Hepatocyte (in vitro differentiated cells): ENCODE results near the gene ZBTB38. TPM values are rescaled to one million over a fixed set of nuclear protein-coding genes. Genes with fewer than 3 reads are reported as not detected.
A peak's percentile ranks its signal among the peaks of the same experiment; 100 is the strongest.

Experiments used
- DNase-seq: peaks from one replicate; pipeline ENCODE4 v3.0.0-alpha.2; 2016; ENCODE audit warnings: low spot score
- H2AFZ ChIP-seq: fragments of 200-600 bp; sonication (generic); 2 replicates; pipeline ENCODE4 v1.6.0; 2016; ENCODE audit warnings: antibody characterized with exemption, mild to moderate bottlenecking
- H3K27ac ChIP-seq: fragments of 200-600 bp; sonication (generic); 2 replicates; pipeline ENCODE4 v1.5.1; 2016; ENCODE audit warnings: mild to moderate bottlenecking
- H3K27me3 ChIP-seq: fragments of 200-600 bp; sonication (generic); 2 replicates; pipeline ENCODE4 v1.6.1; 2016
- H3K36me3 ChIP-seq: fragments of 200-600 bp; sonication (generic); replicated peaks from 2 replicates; pipeline ENCODE4 v1.5.1; 2016; ENCODE audit warnings: low read depth; ENCODE audit not compliant: insufficient read depth
- H3K4me1 ChIP-seq: fragments of 200-600 bp; sonication (generic); 2 replicates; pipeline ENCODE4 v1.5.1; 2016; ENCODE audit warnings: mild to moderate bottlenecking, moderate library complexity; ENCODE audit not compliant: insufficient read depth
- H3K4me2 ChIP-seq: fragments of 200-600 bp; sonication (generic); 2 replicates; pipeline ENCODE4 v1.6.0; 2016
- H3K4me3 ChIP-seq: fragments of 200-600 bp; sonication (generic); 2 replicates; pipeline ENCODE4 v1.5.1; 2016; ENCODE audit warnings: mild to moderate bottlenecking
- H3K79me2 ChIP-seq: fragments of 200-600 bp; sonication (generic); 2 replicates; pipeline ENCODE4 v1.6.0; 2017; ENCODE audit warnings: mild to moderate bottlenecking
- H3K9me2 ChIP-seq: fragments of 200-600 bp; sonication (generic); replicated peaks from 2 replicates; pipeline ENCODE4 v1.6.0; 2017; ENCODE audit warnings: mild to moderate bottlenecking; ENCODE audit not compliant: insufficient read depth
- H3K9me3 ChIP-seq: fragments of 200-600 bp; sonication (generic); 2 replicates; pipeline ENCODE4 v1.5.1; 2016; ENCODE audit warnings: low read depth, mild to moderate bottlenecking
- H4K20me1 ChIP-seq: fragments of 200-600 bp; sonication (generic); 2 replicates; pipeline ENCODE4 v1.6.0; 2016; ENCODE audit warnings: mild to moderate bottlenecking; ENCODE audit not compliant: insufficient read depth, poor library complexity, severe bottlenecking
- CTCF ChIP-seq: fragments of 200-600 bp; sonication (generic); IDR thresholded peaks from 2 replicates; pipeline ENCODE4 v1.5.1; 2016; ENCODE audit warnings: antibody characterized with exemption, mild to moderate bottlenecking; ENCODE audit not compliant: poor library complexity
- EZH2 ChIP-seq: fragments of 200-600 bp; sonication (generic); IDR thresholded peaks from 2 replicates; pipeline ENCODE4 v1.6.1; 2016; ENCODE audit warnings: antibody characterized with exemption, mild to moderate bottlenecking, borderline replicate concordance
- EZH2phosphoT487 ChIP-seq: fragments of 200-600 bp; sonication (generic); IDR thresholded peaks from one replicate; pipeline ENCODE4 v1.6.1; 2018; ENCODE audit warnings: antibody characterized with exemption, mild to moderate bottlenecking, low read depth, moderate library complexity; ENCODE audit not compliant: unreplicated experiment, severe bottlenecking
- WGBS: methylation state at CpG from one replicate; pipeline ENCODE4 v1.1.6; 2016; ENCODE audit warnings: low lambda C conversion rate; ENCODE audit errors: missing lambda C conversion rate; 5-methylcytosine and 5-hydroxymethylcytosine counted together
- polyA plus RNA-seq: library from polyadenylated mRNA; unstranded; fragments of >200 nt; fragmentation: Nextera tagmentation; extraction: Ambion mirVana; gene quantifications from 2 replicates; pipeline ENCODE4 v1.2.1, GENCODE V29; 2016
- total RNA-seq: library from RNA; depleted of rRNA; stranded (reverse); fragments of >200 nt; gene quantifications from 2 replicates; pipeline ENCODE4 v1.2.3, GENCODE V29; 2014

Gene ZBTB38
- total and polyA plus RNA-seq, 2 experiments from 2014 or later, result 31.6 to 122 TPM

GRCh38 chr3:141411251-141411771 lies 43.0 kb downstream of the ZBTB38 start:
- TF ChIP-seq CTCF (no peak), EZH2 (no peak), EZH2phosphoT487 (no peak)
- WGBS, result 62% methylated on average over 7 of the region's 7 CpGs
- H3K79me2 ChIP-seq, result peaks cover 42% of the 10 kb centered on the region

GRCh38 chr3:141412087-141412935 lies 44.0 kb downstream of the ZBTB38 start:
- no peaks in the 10 kb centered on the region for H3K36me3 ChIP-seq
- peak; percentile 70 for DNase-seq
- no peaks in the 10 kb centered on the region for H3K9me2 ChIP-seq
- H3K27me3 ChIP-seq, result no peaks in the 10 kb centered on the region
- H3K79me2 ChIP-seq, result peaks cover 43% of the 10 kb centered on the region
- WGBS, result 45% methylated on average over 10 of the region's 10 CpGs
- no peaks in the 10 kb centered on the region for H4K20me1 ChIP-seq
- no peaks in the 10 kb centered on the region for H3K9me3 ChIP-seq
- no peak for TF ChIP-seq EZH2phosphoT487
- H3K4me1 ChIP-seq, result peaks cover 52% of the 10 kb centered on the region
- H3K4me3 ChIP-seq, result no peak overlapping the region
- no peak overlapping the region for H2AFZ ChIP-seq
- peak overlapping the region; percentile 84 for H3K27ac ChIP-seq
- peak overlapping the region; percentile 55 for H3K4me2 ChIP-seq

More at GRCh38 chr3:141411251-141411771, 43.0 kb downstream of the ZBTB38 start:
- H2AFZ ChIP-seq, result no peak overlapping the region
- H4K20me1 ChIP-seq, result no peaks in the 10 kb centered on the region
- peak overlapping the region; percentile 84 for H3K27ac ChIP-seq
- no peaks in the 10 kb centered on the region for H3K9me2 ChIP-seq
- no peaks in the 10 kb centered on the region for H3K36me3 ChIP-seq
- no peak for DNase-seq
- peaks cover 60% of the 10 kb centered on the region for H3K4me1 ChIP-seq
- peak overlapping the region; percentile 55 for H3K4me2 ChIP-seq
- no peaks in the 10 kb centered on the region for H3K9me3 ChIP-seq
- H3K4me3 ChIP-seq, result no peak overlapping the region
- no peaks in the 10 kb centered on the region for H3K27me3 ChIP-seq

- peak overlapping the region; percentile 55 for H3K4me2 ChIP-seq
- no peaks in the 10 kb centered on the region for H3K27me3 ChIP-seq
- no peak overlapping the region for H3K4me3 ChIP-seq
- DNase-seq, result peak; percentile 64
- TF ChIP-seq EZH2 (no peak), CTCF (no peak), EZH2phosphoT487 (no peak)
- peaks cover 50% of the 10 kb centered on the region for H3K4me1 ChIP-seq
- no peaks in the 10 kb centered on the region for H3K9me3 ChIP-seq
- H2AFZ ChIP-seq, result no peak overlapping the region
- no peaks in the 10 kb centered on the region for H3K9me2 ChIP-seq
- WGBS, result 76% methylated on average over 11 of the region's 11 CpGs
- H4K20me1 ChIP-seq, result no peaks in the 10 kb centered on the region
- H3K27ac ChIP-seq, result peak overlapping the region; percentile 84
- no peaks in the 10 kb centered on the region for H3K36me3 ChIP-seq
- H3K79me2 ChIP-seq, result peaks cover 47% of the 10 kb centered on the region
Observed at GRCh38 chr3:141412936-141413354, 44.6 kb downstream of the ZBTB38 start.

GRCh38 chr3:141413391-141413790 lies 45.1 kb downstream of the ZBTB38 start:
- no peak overlapping the region for H3K4me3 ChIP-seq
- no peaks in the 10 kb centered on the region for H3K9me2 ChIP-seq
- no peaks in the 10 kb centered on the region for H3K27me3 ChIP-seq
- peaks cover 47% of the 10 kb centered on the region for H3K79me2 ChIP-seq
- no peak overlapping the region for H3K4me2 ChIP-seq
- H4K20me1 ChIP-seq, result no peaks in the 10 kb centered on the region
- H3K36me3 ChIP-seq, result no peaks in the 10 kb centered on the region
- WGBS, result 98% methylated on average over 3 of the region's 3 CpGs
- no peaks in the 10 kb centered on the region for H3K9me3 ChIP-seq
- H3K27ac ChIP-seq, result peak overlapping the region; percentile 84
- no peak for TF ChIP-seq EZH2phosphoT487
- no peak for TF ChIP-seq EZH2
- no peak for TF ChIP-seq CTCF
- peaks cover 50% of the 10 kb centered on the region for H3K4me1 ChIP-seq
- DNase-seq, result no peak
- no peak overlapping the region for H2AFZ ChIP-seq
